HG03064 (cell line): ENCODE data around the gene LIN7B.

Experiments used
- ATAC-seq: cut with Tn5 transposase; IDR thresholded peaks from one replicate; pipeline ENCODE4 v1.9.1; 2021; ENCODE audit warnings: low read depth; ENCODE audit not compliant: unreplicated experiment

Gene LIN7B

GRCh38 chr19:49094505-49095482 is 19.4 kb upstream of the LIN7B start:
- no peak for ATAC-seq

DNA sequence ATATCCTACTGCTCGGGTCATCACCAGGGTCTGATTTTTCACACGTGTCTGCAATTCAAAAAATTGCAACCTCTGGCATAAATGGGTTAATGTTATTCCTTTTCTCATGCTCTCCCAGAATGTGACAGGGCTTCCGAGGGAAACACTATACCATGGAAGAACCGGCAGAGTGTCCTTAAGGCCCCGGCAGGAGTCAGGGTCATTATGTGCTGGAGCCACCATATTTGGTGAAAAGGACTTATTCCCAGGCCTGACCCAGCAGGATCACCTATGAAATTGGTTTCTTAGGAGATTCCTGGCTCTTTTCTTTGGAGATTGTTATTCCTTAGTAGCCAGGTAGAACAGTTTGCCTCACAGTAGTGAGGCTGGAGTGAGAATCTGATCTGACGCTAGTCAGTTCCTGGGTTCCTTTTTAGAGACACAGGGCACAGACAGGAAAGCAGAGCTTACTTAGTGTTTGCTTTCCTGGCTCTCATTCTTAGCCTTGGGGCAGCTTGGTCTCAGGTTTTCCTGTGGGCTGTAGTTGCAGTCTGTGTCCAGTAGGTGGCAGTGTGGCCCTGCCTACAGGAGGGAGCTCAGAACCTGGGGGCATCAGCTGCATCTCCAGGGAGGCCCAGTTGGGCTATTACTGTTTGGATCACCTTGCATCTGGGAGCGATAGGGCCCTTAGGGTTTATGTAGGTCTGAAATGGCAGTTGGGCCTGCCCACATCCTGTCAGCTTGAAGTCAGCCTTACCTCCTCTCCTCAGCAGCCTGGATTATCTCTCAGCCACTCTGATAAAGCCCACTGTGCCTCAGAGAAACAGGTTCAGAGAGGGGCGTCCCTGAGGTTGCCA is 16.5 kb upstream of the LIN7B start:
- ATAC-seq = no peak

- ATAC-seq = no peak
Observed at GRCh38 chr19:49098795-49099194, 15.4 kb upstream of the LIN7B start.

DNA sequence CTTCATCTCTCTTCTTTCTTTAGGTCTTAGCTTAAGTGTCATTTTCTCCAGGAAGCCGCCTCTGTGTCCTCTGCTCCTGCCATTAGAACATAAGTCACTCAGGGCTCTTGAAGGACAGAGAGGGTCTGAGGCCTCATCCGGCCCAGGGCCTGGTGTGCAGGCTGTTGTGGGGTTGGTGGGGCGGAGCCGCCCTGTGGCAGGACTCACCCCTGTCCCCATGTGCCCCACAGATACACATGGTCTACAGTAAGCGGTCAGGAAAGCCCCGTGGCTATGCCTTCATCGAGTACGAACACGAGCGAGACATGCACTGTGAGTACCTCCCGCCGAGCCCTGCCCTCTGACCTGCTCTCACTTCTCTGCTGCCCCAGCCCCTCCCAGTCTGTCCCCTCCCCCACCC is 13.0 kb upstream of the LIN7B start:
- ATAC-seq = no peak

DNA sequence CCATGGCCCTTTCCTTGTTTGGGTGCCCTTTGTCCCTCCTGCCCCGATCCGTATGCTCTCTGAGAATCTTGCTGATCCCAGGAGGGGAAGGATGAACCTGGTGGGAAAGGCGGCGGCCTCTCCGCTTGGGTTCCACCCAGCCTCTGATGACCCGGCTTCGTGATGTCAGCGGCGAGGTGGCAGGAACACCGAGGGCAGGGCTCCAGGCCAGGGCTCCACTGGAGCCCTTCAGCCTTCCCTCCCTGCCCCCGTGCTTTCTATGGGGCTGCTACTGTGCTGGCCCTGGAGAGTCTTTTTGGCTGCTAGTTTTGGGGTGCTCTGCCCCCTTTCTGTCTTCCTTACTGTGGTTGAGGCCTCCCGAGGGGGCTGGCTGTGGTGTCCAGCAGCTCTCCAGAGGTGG is 11.9 kb upstream of the LIN7B start:
- ATAC-seq = no peak

GRCh38 chr19:49103331-49104085 is 10.7 kb upstream of the LIN7B start:
- ATAC-seq = no peak

DNA sequence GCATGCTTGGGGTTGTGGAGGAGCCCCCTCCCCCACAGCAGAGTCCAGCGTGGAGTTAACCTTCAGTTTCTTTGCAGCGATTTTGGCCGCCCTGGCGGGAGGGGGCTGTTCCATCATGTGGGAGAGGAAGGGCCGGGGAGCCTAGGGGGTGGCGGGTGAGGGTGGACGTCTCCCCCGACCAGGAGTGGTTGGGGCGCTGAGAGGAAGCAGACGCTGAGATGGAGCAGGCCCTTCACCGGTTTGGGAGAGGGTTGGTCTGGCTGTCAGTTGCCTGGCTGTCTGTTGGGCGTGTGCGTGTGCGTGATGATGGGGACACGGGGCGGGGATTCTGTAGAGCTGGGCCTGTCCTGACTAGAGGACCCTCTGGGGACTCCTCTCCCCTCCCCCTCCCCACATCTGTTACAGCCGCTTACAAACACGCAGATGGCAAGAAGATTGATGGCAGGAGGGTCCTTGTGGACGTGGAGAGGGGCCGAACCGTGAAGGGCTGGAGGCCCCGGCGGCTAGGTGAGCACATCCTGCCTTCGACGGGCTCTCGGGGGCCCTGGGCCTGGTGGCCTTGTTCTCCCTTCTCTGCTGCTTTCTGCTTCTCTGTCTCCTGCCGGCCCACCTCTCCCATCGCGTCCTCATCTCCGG is 9.8 kb upstream of the LIN7B start:
- no peak for ATAC-seq

GRCh38 chr19:49106648-49107135 is 7.5 kb upstream of the LIN7B start:
- no peak for ATAC-seq

DNA sequence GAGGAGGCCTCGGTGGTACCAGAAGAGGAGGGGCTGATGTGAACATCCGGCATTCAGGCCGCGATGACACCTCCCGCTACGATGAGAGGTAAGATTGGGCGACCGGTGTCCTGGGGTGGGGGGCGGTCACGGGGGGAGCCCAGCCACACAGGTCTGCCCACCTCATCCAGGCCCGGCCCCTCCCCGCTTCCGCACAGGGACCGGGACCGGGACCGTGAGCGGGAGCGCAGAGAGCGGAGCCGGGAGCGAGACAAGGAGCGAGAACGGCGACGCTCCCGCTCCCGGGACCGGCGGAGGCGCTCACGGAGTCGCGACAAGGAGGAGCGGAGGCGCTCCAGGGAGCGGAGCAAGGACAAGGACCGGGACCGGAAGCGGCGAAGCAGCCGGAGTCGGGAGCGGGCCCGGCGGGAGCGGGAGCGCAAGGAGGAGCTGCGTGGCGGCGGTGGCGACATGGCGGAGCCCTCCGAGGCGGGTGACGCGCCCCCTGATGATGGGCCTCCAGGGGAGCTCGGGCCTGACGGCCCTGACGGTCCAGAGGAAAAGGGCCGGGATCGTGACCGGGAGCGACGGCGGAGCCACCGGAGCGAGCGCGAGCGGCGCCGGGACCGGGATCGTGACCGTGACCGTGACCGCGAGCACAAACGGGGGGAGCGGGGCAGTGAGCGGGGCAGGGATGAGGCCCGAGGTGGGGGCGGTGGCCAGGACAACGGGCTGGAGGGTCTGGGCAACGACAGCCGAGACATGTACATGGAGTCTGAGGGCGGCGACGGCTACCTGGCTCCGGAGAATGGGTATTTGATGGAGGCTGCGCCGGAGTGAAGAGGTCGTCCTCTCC is 6.3 kb upstream of the LIN7B start:
- no peak for ATAC-seq

DNA sequence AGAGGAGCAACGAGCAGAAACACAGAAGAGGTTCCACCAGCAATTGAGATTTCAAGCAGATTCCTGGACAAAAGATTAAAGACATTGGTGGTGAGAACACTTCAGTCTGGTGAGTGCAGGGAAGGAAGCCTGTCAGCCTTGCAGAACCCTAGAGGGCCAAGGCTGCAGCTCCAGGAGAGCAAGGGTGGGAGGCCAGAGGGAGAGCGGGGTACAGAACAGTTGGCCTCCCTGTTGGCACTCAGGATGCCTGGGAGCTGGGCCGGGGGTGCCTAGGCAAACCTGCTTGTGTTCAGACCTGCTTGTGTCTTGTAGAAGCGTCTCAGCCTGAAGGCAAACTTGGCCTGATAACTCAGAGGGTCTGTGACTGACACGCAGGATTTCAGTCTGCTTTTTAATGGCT is 5.1 kb upstream of the LIN7B start:
- no peak for ATAC-seq

DNA sequence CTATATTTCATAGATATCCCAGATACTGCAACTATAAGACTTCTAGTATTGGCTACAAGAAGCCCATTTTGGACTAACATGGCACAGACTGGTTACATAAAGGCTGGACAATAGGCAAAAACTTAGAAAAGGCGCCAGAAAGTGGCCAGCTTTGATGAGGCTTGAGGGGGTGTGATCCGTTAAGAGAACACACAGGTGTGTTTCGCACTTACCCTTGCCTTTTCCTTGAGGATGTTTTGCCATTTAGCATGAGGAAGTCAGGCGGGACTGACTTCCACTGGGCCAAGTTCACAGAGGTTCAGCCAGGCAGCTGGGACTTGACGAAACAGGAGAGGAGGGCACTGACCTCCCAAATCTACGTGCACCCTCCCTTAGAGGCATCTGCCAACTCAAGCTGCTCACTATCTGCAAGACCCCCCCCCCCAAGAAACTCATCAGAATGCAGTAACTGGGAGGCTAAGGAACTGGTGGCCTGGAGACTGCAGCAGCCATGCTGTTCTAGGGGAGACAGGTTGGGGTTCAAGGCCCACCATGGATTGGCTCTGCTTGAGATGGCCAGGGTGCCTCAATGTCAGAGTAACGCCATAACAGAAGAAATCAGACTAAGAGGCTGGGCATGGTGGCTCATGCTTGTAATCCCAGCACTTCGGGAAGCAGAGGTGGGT is 4.5 kb upstream of the LIN7B start:
- ATAC-seq = no peak

DNA sequence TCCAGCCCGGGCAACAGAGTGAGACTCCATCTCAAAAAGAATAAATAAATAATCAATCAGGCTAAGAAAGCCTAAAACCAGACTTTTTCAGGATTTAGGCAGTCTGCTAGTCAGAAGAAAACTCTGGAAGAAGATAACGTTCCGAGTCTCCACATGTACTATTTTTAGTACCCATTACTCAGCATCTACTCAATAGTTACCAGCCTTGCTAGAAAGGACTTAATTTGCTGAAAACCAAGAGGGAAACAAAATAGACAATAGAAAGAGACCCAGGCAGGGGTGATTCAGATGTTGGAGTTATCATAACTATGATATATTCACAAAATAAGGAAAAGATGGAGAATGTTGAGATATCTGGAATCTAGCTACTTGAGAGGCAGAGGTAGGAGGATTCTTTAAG is 3.6 kb upstream of the LIN7B start:
- no peak for ATAC-seq

GRCh38 chr19:49111218-49111998 is 2.8 kb upstream of the LIN7B start:
- ATAC-seq = no peak

- ATAC-seq = no peak
Observed at GRCh38 chr19:49114630-49115363, 627 bp downstream of the LIN7B start.

DNA sequence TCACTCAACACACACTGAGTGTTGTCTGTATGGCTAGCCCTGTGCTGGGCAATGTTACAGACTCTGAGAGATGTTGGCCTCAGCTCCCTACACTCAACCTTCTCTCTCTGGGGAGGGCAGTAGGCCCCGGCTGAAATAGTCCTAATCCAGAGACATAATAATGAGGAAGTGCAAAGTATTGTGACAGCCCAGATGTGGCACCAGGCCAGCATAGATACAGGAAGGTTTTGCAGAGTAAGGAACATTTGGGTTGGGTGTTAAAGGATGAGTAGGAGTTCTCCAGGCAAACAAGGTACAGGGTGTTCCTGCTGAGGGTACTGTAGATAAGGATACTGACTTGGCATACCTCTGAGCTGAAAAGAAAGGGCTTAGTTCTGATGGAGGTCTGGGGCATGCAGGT is 2.4 kb downstream of the LIN7B start:
- ATAC-seq = no peak

GRCh38 chr19:49117677-49118564 is 3.8 kb downstream of the LIN7B start:
- ATAC-seq = no peak
